NCI-H1048 (cell line): ENCODE results near the gene CMKLR1.

ENCODE experiments used
- DNase-seq: peaks from one replicate; lab custom pipeline; 2025; lab: John Stamatoyannopoulos, UW

The CMKLR1 gene

DNA sequence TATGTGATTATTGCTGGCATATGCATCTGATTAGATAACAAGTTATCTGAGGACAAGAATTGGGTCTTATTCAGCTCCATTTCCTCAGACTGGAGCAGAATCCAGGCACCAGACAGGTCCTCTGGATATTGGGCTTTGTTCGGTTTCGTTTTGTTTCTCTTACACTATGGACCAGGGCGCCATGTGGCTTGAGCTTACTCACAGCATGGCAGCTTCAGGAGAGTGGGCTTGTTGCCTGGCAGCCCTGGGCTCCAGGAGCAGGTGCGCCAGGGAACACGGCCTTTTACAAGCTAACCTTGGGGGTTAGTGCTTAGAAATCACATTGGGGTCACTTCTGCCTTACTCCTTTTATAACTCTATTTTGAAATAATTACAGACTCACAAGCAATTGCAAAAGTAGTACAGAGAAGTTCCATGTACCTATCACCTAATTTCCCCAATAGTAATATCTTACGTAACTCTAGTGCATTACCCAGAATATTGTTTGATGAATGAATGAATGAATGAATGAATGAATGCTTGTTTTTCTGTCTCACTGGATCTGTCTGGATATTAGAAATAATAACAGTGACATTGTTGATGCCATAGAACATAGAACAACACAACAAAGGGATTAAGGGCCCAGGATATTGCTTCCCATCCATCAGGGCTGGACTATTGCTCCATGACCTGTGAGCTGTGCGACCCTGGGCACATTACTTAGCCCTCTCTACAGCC is 39.0 kb downstream of the CMKLR1 start:
- DNase-seq = no peak

DNA sequence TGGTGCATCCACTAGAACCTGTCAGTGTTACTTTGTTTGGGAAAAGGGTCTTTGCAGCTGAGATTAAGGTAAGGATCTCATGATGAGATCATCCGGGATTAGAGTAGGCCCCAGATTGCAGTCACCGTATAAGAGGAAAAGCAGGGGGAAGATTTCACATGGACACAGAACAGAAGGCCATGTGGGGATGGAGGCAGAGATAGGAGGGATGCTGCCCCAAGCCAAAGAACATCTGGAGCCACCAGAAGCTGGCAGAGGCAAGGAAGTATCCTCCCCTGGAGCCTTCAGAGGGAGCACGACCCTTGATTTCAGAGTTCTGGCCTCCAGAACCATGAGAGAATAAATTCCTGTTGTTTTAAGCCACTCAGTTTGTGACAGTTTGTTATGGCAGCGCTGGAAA is 39.6 kb downstream of the CMKLR1 start:
- DNase-seq = no peak

DNA sequence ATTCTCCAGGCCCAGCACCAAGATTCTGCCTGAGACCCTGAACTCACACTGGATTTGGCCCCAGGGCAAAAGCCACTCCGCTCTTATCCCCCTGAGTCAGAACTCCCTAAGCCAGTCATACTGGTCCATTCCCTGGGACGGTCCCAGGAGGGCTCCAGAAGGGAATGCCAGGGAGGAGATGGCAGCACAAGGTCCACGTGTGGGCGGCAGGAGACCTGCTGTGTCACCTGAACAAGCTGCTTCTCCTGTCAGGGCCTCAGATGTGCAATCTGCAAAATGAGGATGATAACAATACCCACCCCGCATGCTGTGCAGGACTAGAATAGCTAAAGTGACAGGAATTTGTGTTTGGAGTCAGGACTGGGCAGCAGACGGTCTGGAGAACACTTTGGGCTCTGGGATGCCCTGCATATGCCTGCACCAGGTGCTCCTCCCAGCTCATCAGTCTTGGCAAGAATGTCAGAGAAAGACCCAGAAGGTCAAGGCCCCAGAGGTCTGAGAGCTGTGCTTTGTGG is 40.3 kb downstream of the CMKLR1 start:
- no peak for DNase-seq

DNA sequence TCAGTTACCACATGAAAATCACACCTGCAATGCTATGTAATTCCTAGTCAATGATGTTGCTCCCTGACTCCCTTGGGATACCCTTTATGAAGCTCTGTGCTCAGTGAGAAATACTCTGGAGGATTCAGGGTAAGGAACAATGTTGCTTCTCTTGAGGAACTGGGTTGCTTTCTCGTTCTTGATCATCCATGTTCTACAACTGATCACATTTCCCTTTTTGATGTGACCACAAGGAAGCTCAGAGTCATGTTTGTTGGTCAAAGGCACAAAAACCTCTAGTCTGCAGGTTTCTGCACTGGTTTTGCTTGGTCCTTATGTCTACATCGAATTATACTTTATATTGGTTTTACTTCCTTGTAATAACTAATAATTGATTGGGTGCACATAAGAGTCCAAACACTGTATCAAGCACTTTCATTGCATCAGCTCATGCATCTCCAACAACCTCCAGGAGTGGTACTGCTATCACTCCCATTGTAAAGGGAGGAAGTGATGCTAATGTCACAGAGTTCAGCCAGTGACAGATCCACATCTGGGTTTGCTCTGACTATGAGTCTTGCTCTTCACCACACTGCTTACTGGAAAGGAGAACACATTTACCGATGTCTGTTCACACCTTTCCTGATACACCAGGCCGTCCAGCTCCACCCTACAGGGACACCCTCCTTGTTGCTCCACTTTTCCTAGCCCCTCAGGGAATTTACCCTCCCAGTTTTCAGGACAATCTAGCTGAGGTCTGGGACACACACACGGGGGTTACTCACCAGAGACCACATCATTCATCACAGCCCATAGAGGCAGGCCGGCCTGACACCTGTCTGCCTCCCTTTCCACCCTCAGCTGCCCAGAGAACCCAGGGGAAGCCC is 41.0 kb downstream of the CMKLR1 start:
- DNase-seq = no peak

DNA sequence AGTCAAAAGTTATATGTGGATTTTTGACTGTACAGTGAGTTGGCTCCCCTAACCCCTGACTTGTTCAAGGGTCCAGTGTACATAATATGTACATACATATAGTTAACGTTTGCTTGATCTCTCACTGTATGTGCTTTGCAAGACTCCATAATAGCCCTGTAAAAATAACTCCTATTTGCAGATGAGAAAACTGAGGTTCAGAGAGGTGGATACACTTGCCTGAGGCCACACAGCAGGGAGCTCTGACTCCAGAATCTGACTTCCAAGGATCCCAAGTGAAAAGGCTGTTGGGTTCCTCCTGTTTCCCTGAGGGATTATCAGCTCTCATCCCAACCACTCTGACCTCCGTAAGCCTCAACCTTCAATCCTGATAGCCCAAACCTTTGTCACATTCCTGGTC is 41.7 kb downstream of the CMKLR1 start:
- no peak for DNase-seq

DNA sequence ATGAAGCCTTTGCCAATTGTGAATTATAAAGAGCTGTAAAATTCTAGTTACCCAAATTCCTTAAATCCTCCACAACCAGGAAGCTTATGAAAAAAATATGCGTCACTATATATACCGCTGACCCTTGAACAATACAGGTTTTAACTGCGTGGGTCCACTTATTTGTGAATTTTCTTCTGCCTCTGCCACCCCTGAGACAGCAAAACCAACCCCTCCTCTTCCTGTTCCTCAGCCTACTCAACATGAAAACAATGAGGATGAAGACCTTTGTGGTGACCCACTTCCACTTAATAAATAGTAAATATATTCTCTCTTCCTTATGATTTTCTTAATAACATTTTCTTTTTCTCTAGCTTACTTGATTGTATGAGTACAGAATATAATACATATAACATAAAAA is 42.2 kb downstream of the CMKLR1 start:
- DNase-seq = no peak

DNA sequence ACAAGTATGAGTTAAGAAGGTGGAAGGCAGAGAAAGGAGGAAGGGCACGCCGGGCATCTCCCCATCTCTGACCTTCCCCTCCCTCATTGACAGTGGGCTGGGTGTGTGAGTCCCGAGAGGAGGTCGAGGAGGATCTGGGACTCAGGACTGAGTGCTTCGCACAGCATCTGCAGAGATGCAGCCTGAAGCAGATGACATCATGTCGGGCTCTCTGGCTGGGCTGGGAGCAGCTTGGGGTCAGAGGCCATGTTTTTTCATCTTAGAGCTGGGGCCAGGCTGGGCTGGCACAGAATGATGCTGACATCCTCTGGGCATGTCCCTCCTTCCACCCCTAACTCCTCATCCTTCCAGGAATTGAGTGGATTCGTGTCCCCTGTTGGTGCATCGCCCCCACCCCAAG is 43.5 kb downstream of the CMKLR1 start:
- no peak for DNase-seq

DNA sequence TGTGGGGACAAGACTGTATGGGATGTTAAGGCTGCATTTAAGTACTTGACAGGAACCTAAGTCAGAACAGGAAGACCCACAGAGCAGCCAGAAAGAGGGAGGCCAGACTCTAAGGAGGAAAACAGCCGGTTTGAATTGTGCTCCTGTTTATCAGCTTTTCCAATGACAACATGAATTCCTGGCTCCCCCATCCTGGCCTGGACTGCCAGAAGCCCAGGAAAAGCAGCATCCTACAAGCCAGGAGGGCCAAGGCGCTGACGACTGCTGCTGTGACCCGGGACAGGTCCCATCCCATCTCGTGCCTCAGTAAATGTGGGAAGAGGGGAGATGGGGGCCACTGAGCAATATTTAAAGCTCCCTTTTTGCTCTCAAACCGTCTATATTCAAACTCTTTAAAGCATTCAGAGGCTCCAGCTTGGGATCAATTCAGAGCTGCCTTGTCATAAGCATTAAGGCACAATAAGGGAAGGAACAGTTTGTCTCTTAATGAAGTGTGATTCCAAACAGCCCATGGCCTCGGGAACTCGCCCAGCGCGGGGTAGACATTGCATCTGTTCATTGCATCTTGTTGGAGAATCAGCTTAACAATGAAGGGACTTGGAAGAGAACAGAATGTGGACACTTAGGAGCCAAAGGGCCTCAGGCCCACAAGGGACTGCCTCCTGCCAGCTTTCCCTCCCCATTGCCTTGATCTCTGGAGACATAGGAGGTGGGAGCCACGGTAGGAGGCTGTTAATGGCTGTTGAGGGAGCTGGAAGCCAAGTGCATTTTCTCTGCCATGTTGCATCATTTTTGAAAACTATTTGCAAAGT is 49.6 kb downstream of the CMKLR1 start:
- no peak for DNase-seq

DNA sequence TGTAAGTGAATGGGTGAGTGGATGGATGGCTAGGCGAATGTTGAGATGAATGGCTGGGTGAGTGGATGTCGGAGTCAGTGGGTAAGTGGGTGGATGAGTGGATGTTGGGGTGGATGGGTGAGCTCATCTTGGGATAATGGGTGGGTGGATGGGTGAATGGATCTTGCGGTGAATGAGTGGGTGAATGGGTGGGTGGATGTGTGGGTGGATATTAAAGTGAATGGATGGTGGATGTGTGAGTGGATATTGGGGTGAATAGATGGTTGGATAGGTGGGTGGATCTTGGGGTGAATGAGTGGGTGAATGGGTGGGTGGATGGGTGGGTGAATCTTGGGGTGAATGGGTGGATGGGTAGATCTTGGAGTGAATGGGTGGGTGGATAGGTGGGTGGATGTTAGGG is 51.9 kb downstream of the CMKLR1 start:
- DNase-seq = no peak

DNA sequence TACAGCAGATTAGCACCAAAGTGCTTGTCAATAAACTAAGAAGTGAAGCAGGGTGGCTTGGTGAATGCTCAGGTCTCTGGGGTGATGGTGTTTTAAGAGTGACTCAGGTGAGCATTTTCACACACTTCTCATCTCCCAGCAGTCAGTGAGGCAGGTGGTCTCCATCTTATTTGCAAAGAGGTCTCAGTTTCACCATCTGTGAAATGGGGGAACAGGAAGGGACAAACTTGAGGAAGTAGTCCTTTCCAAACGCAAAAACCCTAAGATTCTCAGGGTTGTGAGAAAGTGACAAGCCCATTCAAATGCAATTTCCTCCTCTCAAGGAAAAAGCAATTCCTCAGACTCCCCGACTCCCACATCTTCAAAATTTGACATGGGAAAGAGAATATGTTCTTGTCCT is 54.1 kb downstream of the CMKLR1 start:
- DNase-seq = no peak

DNA sequence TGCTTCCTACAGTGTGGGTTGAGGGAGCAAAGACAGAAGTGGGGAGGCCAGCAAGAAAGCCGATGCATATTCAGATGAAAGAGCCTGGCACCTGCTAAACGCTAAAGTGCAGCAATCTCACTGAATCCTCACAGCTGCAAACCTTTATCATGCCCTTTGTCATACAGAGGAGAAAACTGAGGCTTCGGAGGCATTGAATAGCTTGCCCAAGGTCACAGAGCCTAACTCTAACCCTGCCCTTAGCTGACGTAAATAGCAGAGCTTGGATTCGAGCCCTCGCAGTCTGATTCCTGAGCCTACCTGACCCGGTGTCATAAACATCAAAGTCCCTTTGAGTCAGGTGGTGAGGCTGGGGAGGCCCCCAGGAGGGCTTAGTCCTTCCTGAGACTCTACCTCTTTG is 54.9 kb downstream of the CMKLR1 start:
- no peak for DNase-seq

DNA sequence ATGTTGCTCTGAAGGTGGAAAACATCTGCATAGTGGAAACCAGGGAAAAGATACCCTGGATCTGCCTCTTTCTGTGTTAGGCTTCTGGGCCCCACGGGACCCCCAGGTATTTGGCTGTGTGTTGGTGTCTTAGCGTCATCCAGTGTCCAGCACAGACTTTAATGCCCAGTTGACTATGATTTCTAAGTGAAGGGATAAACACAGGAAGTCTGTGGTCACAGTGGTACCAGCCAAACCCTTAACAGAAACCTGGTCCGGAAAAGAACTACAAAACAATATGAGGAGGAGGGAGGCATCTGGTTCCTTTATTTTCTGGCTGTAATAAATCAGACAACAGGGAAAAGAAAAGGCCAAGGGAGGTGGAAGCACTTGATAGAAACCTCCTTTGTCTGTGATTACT is 56.4 kb downstream of the CMKLR1 start:
- no peak for DNase-seq

DNA sequence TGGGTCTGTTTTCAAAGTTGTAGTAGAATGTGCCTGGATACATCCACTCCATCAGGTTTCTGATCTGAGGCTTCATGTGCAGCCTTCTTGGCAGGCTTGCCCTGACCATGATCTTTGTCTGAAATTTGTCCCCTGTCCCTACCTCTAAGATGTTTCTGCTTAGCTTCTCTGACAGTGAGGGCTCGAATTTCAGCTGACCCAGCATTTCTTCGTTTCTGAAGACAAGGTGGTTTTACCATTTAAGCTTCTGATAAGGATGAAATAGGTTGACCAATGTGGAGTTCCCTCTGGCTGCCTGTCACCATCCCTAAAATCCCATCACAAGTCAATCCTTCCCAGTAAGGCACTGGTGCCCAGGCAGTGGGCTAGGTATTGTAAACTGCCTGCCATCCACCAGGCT is 57.0 kb downstream of the CMKLR1 start:
- no peak for DNase-seq

DNA sequence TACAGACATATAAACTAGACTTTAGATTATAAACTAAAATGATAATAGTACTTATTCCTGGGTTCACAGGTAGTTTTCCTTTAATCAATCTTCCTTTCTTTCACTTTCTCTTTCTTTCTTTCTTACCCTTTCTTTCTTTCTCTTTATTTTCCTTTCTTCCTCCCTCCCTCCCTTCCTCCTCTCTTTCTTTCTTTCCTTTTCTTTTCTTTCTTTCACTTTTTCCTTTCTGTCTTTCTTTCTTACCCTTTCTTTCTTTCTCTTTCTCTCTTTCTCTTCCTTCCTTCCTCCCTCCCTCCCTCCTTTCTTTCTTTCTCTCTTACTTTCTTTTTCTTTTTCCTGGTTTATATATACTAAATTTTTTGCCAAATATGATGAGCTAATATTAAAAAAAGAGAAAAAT is 61.5 kb downstream of the CMKLR1 start:
- no peak for DNase-seq

DNA sequence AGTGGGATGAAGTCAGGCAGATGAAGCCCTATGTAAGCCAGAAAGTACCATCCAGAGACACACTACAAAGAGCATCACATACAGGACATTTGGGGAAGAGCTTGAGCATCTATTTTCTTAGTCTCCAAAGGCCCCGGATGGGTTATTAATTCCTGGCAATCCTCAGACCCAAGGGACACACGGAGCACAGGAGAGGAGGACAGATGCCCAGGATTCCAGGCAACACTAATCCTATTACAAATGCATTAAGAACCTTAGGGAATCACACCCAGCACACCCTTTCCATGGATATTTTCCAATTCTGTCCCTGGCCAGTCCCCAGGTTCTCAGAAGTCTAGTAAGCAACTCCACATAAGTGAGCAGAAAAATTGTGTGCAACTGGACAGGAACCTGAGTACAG is 65.9 kb downstream of the CMKLR1 start:
- no peak for DNase-seq

DNA sequence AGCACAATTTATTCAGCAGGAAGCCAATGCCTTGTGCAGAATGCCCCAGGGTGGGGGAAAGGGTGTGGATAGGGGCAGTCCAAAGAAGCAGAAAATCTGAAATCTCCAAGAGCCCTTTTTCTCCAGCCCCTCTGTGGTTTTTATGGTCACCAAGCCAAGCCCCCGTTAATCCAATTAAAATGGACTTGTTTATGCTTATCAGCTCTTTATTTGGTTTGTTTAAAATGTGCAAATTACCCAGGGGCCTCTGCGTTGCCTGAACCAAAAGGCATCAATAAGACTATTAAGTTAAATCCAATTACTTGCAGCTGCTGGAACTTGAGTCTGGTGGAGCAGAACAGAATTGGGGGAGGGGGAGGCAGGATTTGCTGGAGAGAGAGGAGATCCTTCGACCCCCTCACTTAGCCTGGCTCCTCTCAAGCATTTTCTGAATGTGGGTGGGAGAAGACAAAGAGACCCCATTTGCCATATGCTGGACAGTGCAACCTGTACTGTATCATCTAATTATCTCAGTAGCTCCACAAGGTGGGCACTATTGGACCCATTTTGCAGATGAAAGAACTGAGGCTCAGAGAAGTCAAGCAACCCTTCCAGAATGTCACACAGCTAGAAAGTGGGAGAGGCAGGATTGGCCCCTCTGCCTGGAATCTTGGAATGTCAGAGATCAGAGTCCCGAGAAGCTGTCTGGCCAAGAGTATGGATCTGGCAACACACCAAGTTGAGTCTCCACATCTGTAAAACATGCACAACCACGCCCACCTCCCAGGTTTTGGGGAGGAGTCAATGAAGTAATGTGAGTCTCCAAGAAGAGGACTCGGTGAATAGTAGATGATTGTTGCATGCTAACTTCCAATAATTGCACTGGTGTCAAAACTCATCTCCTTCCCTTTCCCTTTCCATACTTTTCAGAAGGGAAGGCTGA is 66.9 kb downstream of the CMKLR1 start:
- DNase-seq = no peak

DNA sequence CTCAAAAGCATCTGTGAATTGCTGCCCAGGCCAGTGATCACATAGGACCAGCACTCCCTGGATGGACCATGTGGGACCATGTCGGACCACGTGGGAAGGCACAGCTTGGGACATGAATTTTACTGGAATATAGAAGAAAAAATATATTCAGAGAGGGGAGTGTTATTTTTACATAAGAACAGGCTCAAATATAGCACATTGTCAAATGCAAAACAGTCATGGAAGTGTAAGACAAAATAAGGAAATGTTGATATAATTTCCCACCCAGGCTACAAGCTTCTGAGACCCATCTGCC is 68.3 kb downstream of the CMKLR1 start:
- no peak for DNase-seq

DNA sequence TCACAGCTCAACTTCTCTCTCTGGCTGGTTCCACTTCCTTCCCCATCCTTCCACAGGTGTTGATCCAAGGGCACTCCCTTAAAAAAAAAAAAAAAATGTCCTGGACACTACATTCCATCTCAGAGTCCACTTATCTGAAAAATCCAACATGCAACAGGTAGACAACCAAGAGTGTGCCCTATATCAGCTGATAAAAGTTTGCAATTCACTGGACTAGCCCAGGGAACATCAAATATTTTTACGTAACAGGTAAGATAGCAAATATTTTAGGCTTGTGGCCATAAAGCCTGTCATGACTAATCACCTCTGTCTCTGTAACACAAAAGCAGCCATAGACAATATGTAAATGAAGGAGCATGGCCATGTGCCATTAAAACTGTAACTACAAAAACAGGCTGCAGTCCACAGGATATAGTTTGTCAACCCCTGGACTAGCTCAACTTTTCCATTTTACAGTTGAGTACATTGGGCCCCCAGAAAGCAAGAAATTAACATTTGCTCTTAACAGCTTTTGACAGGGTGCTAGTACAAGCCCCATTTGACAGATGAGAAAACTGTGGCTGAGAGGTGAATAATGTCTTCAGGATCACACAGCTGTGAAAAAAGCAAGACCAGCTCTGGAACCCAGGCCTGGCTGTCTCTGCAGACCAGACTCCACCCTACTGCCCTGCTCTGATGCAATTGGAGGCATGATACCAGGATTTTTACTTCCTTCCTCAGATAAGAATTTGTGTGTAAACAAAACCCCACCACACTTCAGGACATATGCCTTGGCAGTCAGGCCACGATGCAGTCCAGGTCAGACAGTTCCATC is 68.9 kb downstream of the CMKLR1 start:
- no peak for DNase-seq

DNA sequence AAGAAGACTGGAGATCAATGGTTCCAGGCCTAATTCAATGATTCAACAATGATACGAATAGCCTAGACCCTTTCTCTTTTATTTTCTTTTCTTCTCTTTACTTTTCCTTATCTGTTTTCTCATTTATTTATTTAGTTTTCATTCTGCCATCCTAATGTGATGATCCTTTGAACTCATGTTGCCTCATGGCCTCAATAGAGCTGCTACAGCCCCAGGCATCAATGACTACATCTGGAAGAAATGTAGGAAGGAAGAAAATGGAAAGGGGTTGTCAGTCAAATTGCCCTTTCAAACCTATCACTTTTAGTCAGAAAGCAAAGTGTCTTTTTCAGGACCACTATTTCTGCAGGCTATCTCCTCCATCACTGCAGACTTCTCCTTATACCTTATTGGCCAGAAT is 69.9 kb downstream of the CMKLR1 start:
- no peak for DNase-seq

DNA sequence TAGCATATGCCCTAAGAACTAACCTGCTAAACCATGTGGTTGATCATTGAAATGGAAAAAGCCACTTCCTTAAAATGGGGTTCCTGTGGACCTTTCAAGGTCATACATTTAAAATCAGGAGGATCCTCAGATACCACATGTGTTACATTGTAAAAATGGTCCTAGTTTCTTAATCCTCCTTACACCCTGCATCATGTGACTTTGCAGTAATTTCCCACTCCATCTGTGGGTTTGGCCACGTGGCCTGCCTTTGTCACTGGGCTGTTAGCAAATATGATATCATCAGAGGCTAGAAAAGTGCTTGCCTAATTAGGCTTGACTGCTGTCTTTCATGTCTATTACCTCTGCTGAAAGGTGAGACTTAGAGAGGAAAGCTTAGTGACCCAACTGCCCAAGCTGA is 70.7 kb downstream of the CMKLR1 start:
- DNase-seq = no peak

DNA sequence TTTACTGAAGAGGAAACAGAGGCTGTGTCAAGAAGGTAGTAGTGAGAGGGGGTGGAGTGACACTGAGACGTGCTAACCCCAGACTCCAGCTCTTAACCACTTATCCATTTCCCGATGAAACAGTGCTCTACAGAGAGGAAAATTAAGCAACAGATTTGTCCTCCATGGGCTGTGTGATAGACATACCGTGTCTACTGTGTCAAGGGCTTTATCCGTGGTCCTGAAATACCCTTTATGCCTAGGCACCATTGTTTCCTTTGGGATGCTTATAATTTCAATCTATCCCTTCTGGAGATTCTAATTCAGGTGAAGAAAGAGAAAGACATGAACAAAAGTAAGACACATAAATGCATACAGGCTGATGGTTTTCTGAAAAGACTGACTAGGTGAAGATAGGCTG is 71.7 kb downstream of the CMKLR1 start:
- DNase-seq = no peak
